OCI-LY3 (cell line): ENCODE data around the gene HOXD8.

Experiments used
- H2AFZ ChIP-seq: fragments of 200-600, 300-600 bp; shearing (Covaris generic); 2 replicates; pipeline ENCODE4 v1.6.0; 2014; ENCODE audit warnings: antibody characterized with exemption, low read depth, low read length
- H3K27ac ChIP-seq: fragments of 200-600, 300-600 bp; sonication (generic); 2 replicates; pipeline ENCODE4 v1.5.1; 2014; ENCODE audit warnings: mild to moderate bottlenecking, low read length, moderate library complexity, mixed read lengths
- H3K27me3 ChIP-seq: fragments of 200-600, 300-600 bp; sonication (generic); 2 replicates; pipeline ENCODE4 v1.6.1; 2014; ENCODE audit warnings: low read depth, low read length, mixed read lengths
- H3K36me3 ChIP-seq: fragments of 200-600, 300-600 bp; sonication (generic); replicated peaks from 2 replicates; pipeline ENCODE3; 2014; ENCODE audit warnings: low read depth, low read length, mixed read lengths
- H3K4me1 ChIP-seq: fragments of 300-600, 200-600 bp; sonication (generic); 2 replicates; pipeline ENCODE4 v1.6.1; 2014; ENCODE audit warnings: low read length, mixed read lengths
- H3K4me2 ChIP-seq: fragments of 200-600, 300-600 bp; sonication (generic); 2 replicates; pipeline ENCODE4 v1.6.1; 2014; ENCODE audit warnings: low read length, mixed read lengths
- H3K4me3 ChIP-seq: fragments of 300-600, 200-600 bp; sonication (generic); 2 replicates; pipeline ENCODE4 v1.5.1; 2014; ENCODE audit warnings: antibody characterized with exemption, mild to moderate bottlenecking, low read length, moderate library complexity
- H3K79me2 ChIP-seq: fragments of 300-600, 200-600 bp; shearing (Covaris generic); 2 replicates; pipeline ENCODE4 v1.6.1; 2014; ENCODE audit warnings: mild to moderate bottlenecking, low read length, mixed read lengths
- H3K9ac ChIP-seq: fragments of 300-600, 200-600 bp; shearing (Covaris generic); 2 replicates; pipeline ENCODE4 v1.6.0; 2014; ENCODE audit warnings: mild to moderate bottlenecking, low read length, moderate library complexity
- H3K9me3 ChIP-seq: fragments of 200-600, 300-600 bp; shearing (Covaris generic); 2 replicates; pipeline ENCODE4 v1.6.1; 2014; ENCODE audit warnings: low read length, mixed read lengths; ENCODE audit not compliant: insufficient read depth
- H4K20me1 ChIP-seq: fragments of 200-600, 300-600 bp; sonication (generic); 2 replicates; pipeline ENCODE4 v1.6.1; 2016; ENCODE audit warnings: low read length, mixed read lengths; ENCODE audit not compliant: insufficient read depth
- CTCF ChIP-seq: fragments of 200-600, 300-600 bp; sonication (generic); IDR thresholded peaks from 2 replicates; pipeline ENCODE4 v1.5.1; 2014; ENCODE audit warnings: antibody characterized with exemption, low read length, low read depth
- EZH2phosphoT487 ChIP-seq: fragments of 200-600 bp; shearing (Covaris generic); IDR thresholded peaks from 2 replicates; pipeline ENCODE4 v1.6.1; 2018; ENCODE audit warnings: antibody characterized with exemption, mixed run types, low read depth

The HOXD8 gene

GRCh38 chr2:176130957-176131847, 1.7 kb downstream of the HOXD8 start:
- H3K4me1 ChIP-seq = no peaks in the 10 kb centered on the region
- no peak overlapping the region for H2AFZ ChIP-seq
- H3K36me3 ChIP-seq = no peaks in the 10 kb centered on the region
- H3K79me2 ChIP-seq = no peaks in the 10 kb centered on the region
- H4K20me1 ChIP-seq = no peaks in the 10 kb centered on the region
- H3K4me2 ChIP-seq = no peak overlapping the region
- H3K9ac ChIP-seq = no peak overlapping the region
- no peaks in the 10 kb centered on the region for H3K9me3 ChIP-seq
- TF ChIP-seq EZH2phosphoT487 (no peak), CTCF (no peak)
- H3K4me3 ChIP-seq = no peak overlapping the region
- no peak overlapping the region for H3K27ac ChIP-seq
- no peaks in the 10 kb centered on the region for H3K27me3 ChIP-seq

- Histone ChIP-seq H3K4me3 (no peak overlapping the region), H3K4me2 (no peak overlapping the region), H3K36me3 (no peaks in the 10 kb centered on the region), H3K27ac (no peak overlapping the region), H3K4me1 (no peaks in the 10 kb centered on the region), H3K9me3 (no peaks in the 10 kb centered on the region), H2AFZ (no peak overlapping the region), H3K79me2 (no peaks in the 10 kb centered on the region), H3K9ac (no peak overlapping the region), H4K20me1 (no peaks in the 10 kb centered on the region), H3K27me3 (no peaks in the 10 kb centered on the region)
- no peak for TF ChIP-seq EZH2phosphoT487
- TF ChIP-seq CTCF = no peak
Measured at GRCh38 chr2:176131848-176132158, 2.3 kb downstream of the HOXD8 start.

- no peaks in the 10 kb centered on the region for H4K20me1 ChIP-seq
- H3K4me2 ChIP-seq = no peak overlapping the region
- no peak overlapping the region for H3K27ac ChIP-seq
- no peak overlapping the region for H2AFZ ChIP-seq
- H3K4me3 ChIP-seq = no peak overlapping the region
- no peaks in the 10 kb centered on the region for H3K79me2 ChIP-seq
- H3K36me3 ChIP-seq = no peaks in the 10 kb centered on the region
- no peaks in the 10 kb centered on the region for H3K9me3 ChIP-seq
- TF ChIP-seq EZH2phosphoT487 = no peak
- TF ChIP-seq CTCF = no peak
- H3K27me3 ChIP-seq = no peaks in the 10 kb centered on the region
- no peak overlapping the region for H3K9ac ChIP-seq
- H3K4me1 ChIP-seq = no peaks in the 10 kb centered on the region
Measured at GRCh38 chr2:176132205-176133171, 3.0 kb downstream of the HOXD8 start.

GRCh38 chr2:176133389-176133788, 3.9 kb downstream of the HOXD8 start:
- H3K9ac ChIP-seq = no peak overlapping the region
- H3K36me3 ChIP-seq = no peaks in the 10 kb centered on the region
- no peak overlapping the region for H3K4me3 ChIP-seq
- no peaks in the 10 kb centered on the region for H4K20me1 ChIP-seq
- no peaks in the 10 kb centered on the region for H3K4me1 ChIP-seq
- H3K9me3 ChIP-seq = no peaks in the 10 kb centered on the region
- no peak overlapping the region for H3K4me2 ChIP-seq
- no peaks in the 10 kb centered on the region for H3K79me2 ChIP-seq
- no peak overlapping the region for H2AFZ ChIP-seq
- H3K27me3 ChIP-seq = no peaks in the 10 kb centered on the region
- no peak overlapping the region for H3K27ac ChIP-seq
- TF ChIP-seq CTCF (no peak), EZH2phosphoT487 (no peak)
